Activated gamma-delta T cell treated with Interleukin-2 at 50 U/mL for 16 hours (primary cell): ENCODE results near the gene SLCO3A1.

ENCODE experiments used
- DNase-seq: peaks from one replicate; pipeline ENCODE4 v3.0.0-alpha.2; 2020

SLCO3A1 gene

GRCh38 chr15:91862891-91863504, 9.5 kb downstream of the SLCO3A1 start:
- DNase-seq: no peak

GRCh38 chr15:91863621-91864255, 10.2 kb downstream of the SLCO3A1 start:
- DNase-seq: no peak

GRCh38 chr15:91864664-91865063, 11.2 kb downstream of the SLCO3A1 start:
- DNase-seq: no peak

GRCh38 chr15:91865486-91865885, 12.0 kb downstream of the SLCO3A1 start:
- no peak for DNase-seq

- DNase-seq: no peak
Measured at GRCh38 chr15:91865950-91866349, 12.4 kb downstream of the SLCO3A1 start.

- DNase-seq: no peak
Measured at GRCh38 chr15:91866371-91866905, 12.9 kb downstream of the SLCO3A1 start.

- DNase-seq: no peak
Measured at GRCh38 chr15:91866971-91867372, 13.5 kb downstream of the SLCO3A1 start.

GRCh38 chr15:91867581-91868026, 14.1 kb downstream of the SLCO3A1 start:
- DNase-seq: no peak

GRCh38 chr15:91870876-91871537, 17.5 kb downstream of the SLCO3A1 start:
- peak; percentile 24 for DNase-seq

GRCh38 chr15:91871837-91872236, 18.3 kb downstream of the SLCO3A1 start:
- no peak for DNase-seq

- no peak for DNase-seq
Measured at GRCh38 chr15:91872356-91873137, 19.0 kb downstream of the SLCO3A1 start.

GRCh38 chr15:91873138-91873536, 19.6 kb downstream of the SLCO3A1 start:
- no peak for DNase-seq

GRCh38 chr15:91874171-91874570, 20.7 kb downstream of the SLCO3A1 start:
- no peak for DNase-seq

- DNase-seq: no peak
Measured at GRCh38 chr15:91874992-91875660, 21.6 kb downstream of the SLCO3A1 start.

GRCh38 chr15:91876187-91876586, 22.7 kb downstream of the SLCO3A1 start:
- no peak for DNase-seq

GRCh38 chr15:91878319-91878870, 24.9 kb downstream of the SLCO3A1 start:
- DNase-seq: no peak

GRCh38 chr15:91879158-91879557, 25.6 kb downstream of the SLCO3A1 start:
- DNase-seq: no peak

GRCh38 chr15:91880373-91880772, 26.9 kb downstream of the SLCO3A1 start:
- no peak for DNase-seq

GRCh38 chr15:91881569-91882297, 28.2 kb downstream of the SLCO3A1 start:
- DNase-seq: no peak

GRCh38 chr15:91882858-91883586, 29.5 kb downstream of the SLCO3A1 start:
- no peak for DNase-seq

- no peak for DNase-seq
Measured at GRCh38 chr15:91884606-91885005, 31.1 kb downstream of the SLCO3A1 start.
